Measurements from ENCODE around the gene PTPRN2.

DNA sequence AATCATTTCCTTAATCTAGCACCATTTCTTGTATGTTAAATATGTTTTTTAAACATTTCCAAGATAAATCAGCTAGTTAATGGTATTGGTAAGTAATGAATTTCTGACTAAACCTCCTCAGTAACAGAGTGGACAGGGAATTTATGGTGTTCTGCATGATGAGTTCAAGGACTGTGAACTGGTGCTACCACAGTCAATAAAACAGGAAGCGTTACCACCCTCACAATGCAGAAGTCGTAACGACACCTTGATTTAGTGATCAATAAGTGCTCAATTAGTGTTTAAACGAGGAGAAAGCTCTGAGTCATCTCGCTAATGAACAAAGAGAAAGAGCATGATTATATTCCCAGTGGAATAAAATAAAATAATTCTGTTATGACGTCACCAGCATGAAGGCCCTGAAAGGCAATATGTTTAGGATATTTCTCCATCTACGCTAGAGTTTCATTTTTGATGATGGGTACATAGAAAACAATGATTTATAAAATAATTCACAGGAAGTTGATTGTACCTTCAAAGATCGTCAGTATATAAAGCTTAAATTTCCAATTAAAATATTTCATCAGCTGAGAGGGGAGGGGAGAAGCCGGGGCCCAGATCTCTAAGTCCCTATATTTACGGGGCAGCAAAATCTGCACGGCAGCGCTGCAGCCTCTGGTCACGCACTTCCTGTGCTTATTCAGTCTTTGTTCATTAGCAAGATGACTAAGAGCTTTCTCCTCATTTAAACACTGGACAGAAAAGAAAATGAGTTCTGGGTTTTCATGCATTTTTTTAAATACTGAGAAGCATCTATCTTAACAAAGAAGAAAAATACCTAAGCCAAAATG is 400.5 kb downstream of the PTPRN2 start:
- TF ChIP-seq, protein P1, sequence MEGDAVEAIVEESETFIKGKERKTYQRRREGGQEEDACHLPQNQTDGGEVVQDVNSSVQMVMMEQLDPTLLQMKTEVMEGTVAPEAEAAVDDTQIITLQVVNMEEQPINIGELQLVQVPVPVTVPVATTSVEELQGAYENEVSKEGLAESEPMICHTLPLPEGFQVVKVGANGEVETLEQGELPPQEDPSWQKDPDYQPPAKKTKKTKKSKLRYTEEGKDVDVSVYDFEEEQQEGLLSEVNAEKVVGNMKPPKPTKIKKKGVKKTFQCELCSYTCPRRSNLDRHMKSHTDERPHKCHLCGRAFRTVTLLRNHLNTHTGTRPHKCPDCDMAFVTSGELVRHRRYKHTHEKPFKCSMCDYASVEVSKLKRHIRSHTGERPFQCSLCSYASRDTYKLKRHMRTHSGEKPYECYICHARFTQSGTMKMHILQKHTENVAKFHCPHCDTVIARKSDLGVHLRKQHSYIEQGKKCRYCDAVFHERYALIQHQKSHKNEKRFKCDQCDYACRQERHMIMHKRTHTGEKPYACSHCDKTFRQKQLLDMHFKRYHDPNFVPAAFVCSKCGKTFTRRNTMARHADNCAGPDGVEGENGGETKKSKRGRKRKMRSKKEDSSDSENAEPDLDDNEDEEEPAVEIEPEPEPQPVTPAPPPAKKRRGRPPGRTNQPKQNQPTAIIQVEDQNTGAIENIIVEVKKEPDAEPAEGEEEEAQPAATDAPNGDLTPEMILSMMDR (conservative IDR thresholded peaks at IDR 0.05 in 1 of 2, IDR thresholded peaks at IDR 0.05 in 1 of 2; ENCODE audit: extremely low read depth in 1 of 2, insufficient read depth in 1 of 2, low read depth in 1 of 2, low read length in 2 of 2): no peak
- no peak for TF ChIP-seq EZH2 (IDR thresholded peaks at IDR 0.05; ENCODE audit: borderline replicate concordance, low read length)

Data from mammary epithelial cell (primary cell).